MCF 10A (cell line): Measurements from ENCODE around the gene SULT4A1. TPM values are rescaled to one million over a fixed set of nuclear protein-coding genes. Genes with fewer than 3 reads are reported as not detected.

ENCODE experiments used
- BruUV-seq: library from RNA; stranded (reverse); fragments of 400-500 nt; replicated peaks from 2 replicates; lab custom pipeline; 2021; lab: Mats Ljungman, UMichigan
- CTCF ChIA-PET: fragments of 300-600 bp; sonication (Branson Sonifier 250); formaldehyde crosslinking; extraction: SDS; loops from one replicate; lab custom pipeline; 2021; ENCODE audit warnings: antibody characterized with exemption, inconsistent platforms; lab: Yijun Ruan, JAX
- POLR2A ChIA-PET: fragments of 300-600, 350-650 bp; sonication (Branson Sonifier 250); formaldehyde crosslinking; extraction: SDS; loops from one replicate; lab custom pipeline; 2020; ENCODE audit warnings: antibody characterized with exemption, inconsistent platforms; lab: Yijun Ruan, JAX
- DNase-seq: peaks from one replicate; pipeline ENCODE4 v3.0.0-alpha.2; 2018; ENCODE audit not compliant: unreplicated experiment
- H3K27ac Mint-ChIP-seq: one replicate; pipeline ENCODE4 v1.8.0; 2022; ENCODE audit warnings: mild to moderate bottlenecking, low read depth, mixed read lengths; ENCODE audit not compliant: unreplicated experiment
- H3K27me3 Mint-ChIP-seq: one replicate; pipeline ENCODE4 v1.8.0; 2022; ENCODE audit warnings: mixed read lengths; ENCODE audit not compliant: insufficient read depth, unreplicated experiment
- H3K36me3 Mint-ChIP-seq: one replicate; pipeline ENCODE4 v1.8.0; 2022; ENCODE audit warnings: mild to moderate bottlenecking, moderate library complexity, mixed read lengths; ENCODE audit not compliant: insufficient read depth, unreplicated experiment
- H3K4me1 Mint-ChIP-seq: one replicate; pipeline ENCODE4 v1.8.0; 2022; ENCODE audit warnings: mixed read lengths; ENCODE audit not compliant: insufficient read depth, unreplicated experiment
- H3K4me3 Mint-ChIP-seq: one replicate; pipeline ENCODE4 v1.8.0; 2022; ENCODE audit warnings: mild to moderate bottlenecking, moderate library complexity, mixed read lengths; ENCODE audit not compliant: unreplicated experiment
- H3K9me3 Mint-ChIP-seq: one replicate; pipeline ENCODE4 v1.8.0; 2022; ENCODE audit warnings: mixed read lengths; ENCODE audit not compliant: unreplicated experiment
- CTCF ChIP-seq: fragments of 200-600 bp; IDR thresholded peaks from one replicate; pipeline ENCODE4 v1.8.0; 2022; ENCODE audit warnings: antibody characterized with exemption, mild to moderate bottlenecking; ENCODE audit not compliant: unreplicated experiment
- intact Hi-C: fragments of 100-400 bp; cut with micrococcal nuclease; formaldehyde crosslinking; loops from 2 replicates; pipeline ENCODE4 v1.14.1; 2022
- total RNA-seq: library from RNA; stranded (reverse); gene quantifications from 2 replicates; pipeline ENCODE4 v1.2.3, GENCODE V29; 2022

SULT4A1 gene
- total RNA-seq, 1 experiment from 2014 or later = not detected

GRCh38 chr22:43821606-43822425 is 40.5 kb downstream of the SULT4A1 start:
- Mint-ChIP-seq H3K4me1 (no peaks in the 10 kb centered on the region), H3K27me3 (peaks cover 61% of the 10 kb centered on the region), H3K27ac (no peak overlapping the region), H3K9me3 (no peaks in the 10 kb centered on the region), H3K4me3 (no peak overlapping the region), H3K36me3 (no peaks in the 10 kb centered on the region)
- DNase-seq = no peak
- no peak for TF ChIP-seq CTCF
- BruUV-seq = no TSS peak
- ChIA-PET CTCF (interaction anchor here (0.6 kb wide), 1 partner anchor 27 kb away, joined by 3 read pairs; no protein-coding TSS in a partner anchor), POLR2A (no interaction called here)
- intact Hi-C loops = loop anchor here (10.0 kb wide), 2 partner anchors 547 to 803 kb away; no protein-coding TSS in a partner anchor

- Mint-ChIP-seq H3K4me1 (no peaks in the 10 kb centered on the region), H3K9me3 (no peaks in the 10 kb centered on the region), H3K27me3 (peaks cover 53% of the 10 kb centered on the region), H3K27ac (no peak overlapping the region), H3K36me3 (no peaks in the 10 kb centered on the region), H3K4me3 (no peak overlapping the region)
- no peak for TF ChIP-seq CTCF
- intact Hi-C loops = loop anchor here (10.0 kb wide), 2 partner anchors 546 to 804 kb away; no protein-coding TSS in a partner anchor
- ChIA-PET CTCF (no interaction called here), POLR2A (no interaction called here)
- DNase-seq = no peak
- BruUV-seq = no TSS peak
These were observed 41.5 kb downstream of the SULT4A1 start for GRCh38 chr22:43820651-43821305.

- Mint-ChIP-seq H3K4me1 (no peaks in the 10 kb centered on the region), H3K36me3 (no peaks in the 10 kb centered on the region), H3K27ac (no peak overlapping the region), H3K4me3 (no peak overlapping the region), H3K27me3 (peaks cover 47% of the 10 kb centered on the region), H3K9me3 (no peaks in the 10 kb centered on the region)
- POLR2A ChIA-PET = interaction anchor here (0.5 kb wide), 1 partner anchor 866 kb away, joined by 3 read pairs; no protein-coding TSS in a partner anchor
- no peak for TF ChIP-seq CTCF
- intact Hi-C loops = loop anchor here (10.0 kb wide), 2 partner anchors 545 to 805 kb away; no protein-coding TSS in a partner anchor
- BruUV-seq = no TSS peak
- DNase-seq = no peak
- CTCF ChIA-PET = interaction anchor here (0.6 kb wide), 1 partner anchor 71 kb away, joined by 3 read pairs; no protein-coding TSS in a partner anchor
These were observed 42.2 kb downstream of the SULT4A1 start for GRCh38 chr22:43819931-43820640.
